HepG2 (cell line): ENCODE data around the gene CLDN9. TPM values are rescaled to one million over a fixed set of nuclear protein-coding genes. Genes with fewer than 3 reads are reported as not detected.
A peak's percentile ranks its signal among the peaks of the same experiment; 100 is the strongest.

Experiments used
- ATF5 ChIP-seq: sonication (generic); formaldehyde crosslinking; IDR thresholded peaks from 2 replicates; pipeline ENCODE4 v1.4.0; 2020; ENCODE audit warnings: mild to moderate bottlenecking, low read depth, missing genetic modification reagents
- HDAC2 ChIP-seq: sonication (generic); formaldehyde crosslinking; IDR thresholded peaks from 2 replicates; pipeline ENCODE4 v1.4.0; 2020; ENCODE audit warnings: missing genetic modification reagents
- HDAC6 ChIP-seq: fragments of 200-600 bp; sonication (generic); IDR thresholded peaks from 2 replicates; pipeline ENCODE4 v1.7.0; 2017; ENCODE audit warnings: mild to moderate bottlenecking, antibody characterized with exemption, low read length, low read depth
- IKZF4 ChIP-seq: sonication (generic); formaldehyde crosslinking; IDR thresholded peaks from 2 replicates; pipeline ENCODE4 v1.5.1; 2020; ENCODE audit warnings: borderline replicate concordance, mild to moderate bottlenecking, low read depth, missing genetic modification reagents; ENCODE audit errors: not compliant biosample characterization
- KDM1A ChIP-seq: IDR thresholded peaks from 2 replicates; pipeline ENCODE4 v1.6.1; 2016; ENCODE audit warnings: missing compliant biosample characterization
- NFIC ChIP-seq: IDR thresholded peaks from 2 replicates; pipeline ENCODE4 v1.6.1; 2012; ENCODE audit warnings: mild to moderate bottlenecking, low read length, inconsistent platforms
- PAWR ChIP-seq: sonication (generic); formaldehyde crosslinking; IDR thresholded peaks from 2 replicates; pipeline ENCODE4 v1.4.0; 2020; ENCODE audit warnings: missing genetic modification reagents, mild to moderate bottlenecking, borderline replicate concordance
- RBM39 ChIP-seq: fragments of 200-400 bp; formaldehyde crosslinking; IDR thresholded peaks from one replicate; pipeline ENCODE4 v1.6.1; 2018; ENCODE audit warnings: antibody characterized with exemption, mild to moderate bottlenecking, low read depth, low read length; ENCODE audit not compliant: poor library complexity, severe bottlenecking
- RFX5 ChIP-seq: IDR thresholded peaks from 2 replicates; pipeline ENCODE4 v1.6.1; 2011; ENCODE audit warnings: low read depth, low read length, improper control_type of control experiment
- RFXANK ChIP-seq: IDR thresholded peaks from 2 replicates; pipeline ENCODE4 v1.6.1; 2016
- SIN3B ChIP-seq: fragments of 150-350 bp; IDR thresholded peaks from 2 replicates; pipeline ENCODE4 v1.6.1; 2014; ENCODE audit warnings: low read length
- SNRNP70 ChIP-seq: fragments of 200-400 bp; formaldehyde crosslinking; IDR thresholded peaks from 2 replicates; pipeline ENCODE4 v1.6.1; 2017; ENCODE audit warnings: mild to moderate bottlenecking, low read depth, low read length, moderate library complexity
- SOX13 ChIP-seq, 3 experiments: fragments of 450-650 bp in 1 of 3; sonication (generic) in 1 of 3; formaldehyde crosslinking in 1 of 3; IDR thresholded peaks in 2 of 3; conservative IDR thresholded peaks in 1 of 3; 2 replicates each; pipeline versions ENCODE4 v1.5.0 to v1.6.1; 2016 to 2020; ENCODE audit warnings: antibody characterized with exemption in 1 of 3, mild to moderate bottlenecking in 1 of 3, missing compliant biosample characterization in 1 of 3, missing genetic modification reagents in 1 of 3, moderate library complexity in 1 of 3
- SP2 ChIP-seq: sonication (generic); formaldehyde crosslinking; IDR thresholded peaks from 2 replicates; pipeline ENCODE4 v1.5.1; 2020; ENCODE audit warnings: mild to moderate bottlenecking, missing genetic modification reagents
- XBP1 ChIP-seq: sonication (generic); formaldehyde crosslinking; IDR thresholded peaks from 2 replicates; pipeline ENCODE4 v1.5.0; 2020; ENCODE audit warnings: missing genetic modification reagents
- ZFP1 ChIP-seq: IDR thresholded peaks from 2 replicates; pipeline ENCODE4 v1.6.1; 2016
- ZNF292 ChIP-seq: sonication (generic); formaldehyde crosslinking; IDR thresholded peaks from 2 replicates; pipeline ENCODE4 v1.8.1; 2022; ENCODE audit warnings: mild to moderate bottlenecking, low read depth, missing genetic modification reagents, borderline replicate concordance
- ZNF33A ChIP-seq: sonication (generic); formaldehyde crosslinking; IDR thresholded peaks from 2 replicates; pipeline ENCODE4 v1.5.1; 2020; ENCODE audit warnings: missing genetic modification reagents, mild to moderate bottlenecking, moderate library complexity, borderline replicate concordance
- ZNF510 ChIP-seq: sonication (generic); formaldehyde crosslinking; IDR thresholded peaks from 2 replicates; pipeline ENCODE4 v1.4.0; 2020; ENCODE audit warnings: low read depth, mild to moderate bottlenecking, missing genetic modification reagents
- ZNF644 ChIP-seq: IDR thresholded peaks from 2 replicates; pipeline ENCODE4 v1.6.1; 2016; ENCODE audit warnings: low read depth
- polyA plus RNA-seq, 8 experiments: library from polyadenylated mRNA; depleted of rRNA in 3 of 8; stranded (reverse) in 7 of 8; unstranded in 1 of 8; fragments of >200 nt; fragmentation: Illumina TruSeq in 4 of 8; extraction: Trizol in 4 of 8; gene quantifications; 2 replicates each; pipeline versions ENCODE4 v1.2.1 to v1.2.3, GENCODE V29; 2011 to 2016; ENCODE audit warnings: low read depth in 4 of 8, missing spikeins in 1 of 8, mixed read lengths in 1 of 8; ENCODE audit not compliant: insufficient read depth in 1 of 8
- total RNA-seq, 5 experiments: library from RNA; depleted of rRNA; stranded (reverse); fragments of >200 nt; fragmentation: Illumina TruSeq; extraction: Trizol; gene quantifications; 2 replicates each; pipeline ENCODE4 v1.2.3, GENCODE V29; 2016; ENCODE audit warnings: low read depth in 1 of 5
- TF ChIP-seq, protein P1 (sequence below): sonication (generic); formaldehyde crosslinking; IDR thresholded peaks from 2 replicates; pipeline ENCODE4 v1.9.0; 2021; ENCODE audit warnings: mild to moderate bottlenecking, missing genetic modification reagents
- TF ChIP-seq, protein P2 (sequence below): sonication (generic); formaldehyde crosslinking; IDR thresholded peaks from 2 replicates; pipeline ENCODE4 v1.8.0; 2022; ENCODE audit warnings: mild to moderate bottlenecking, missing genetic modification reagents, borderline replicate concordance
- TF ChIP-seq, protein P3 (sequence below): sonication (generic); formaldehyde crosslinking; IDR thresholded peaks from 2 replicates; pipeline ENCODE4 v1.4.0; 2020; ENCODE audit warnings: missing genetic modification reagents

The CLDN9 gene
- total and polyA plus RNA-seq, 2 of the 13 experiments (the other 11 are each of a cell fraction or from before 2014, with no cell fraction given) = 0.15 to 0.26 TPM

DNA sequence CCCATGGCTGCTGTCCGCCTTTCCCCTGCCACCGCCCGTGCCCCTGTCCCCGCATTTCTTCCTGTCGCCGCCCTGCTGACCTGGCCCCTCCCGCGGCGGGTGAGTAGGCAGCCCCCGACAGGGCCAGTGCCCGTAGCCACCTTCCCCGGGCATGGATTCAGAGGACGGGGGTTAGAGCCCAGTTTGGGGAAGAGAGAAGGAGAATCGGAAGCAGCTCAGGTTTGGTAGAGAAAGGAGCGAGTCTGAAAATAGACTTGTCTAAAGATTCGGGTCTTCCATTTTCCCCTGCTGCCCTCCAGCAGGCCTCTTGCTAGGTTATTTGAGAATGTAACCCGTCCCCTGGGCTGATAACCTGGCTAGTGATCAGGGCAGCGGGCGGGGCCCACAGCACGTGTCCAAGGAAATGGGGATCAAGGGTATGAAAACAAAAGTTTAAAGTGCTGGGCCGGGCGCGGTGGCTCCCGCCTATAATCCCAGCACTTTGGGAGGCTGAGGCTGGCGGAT lies 7.9 kb upstream of the CLDN9 start (continued):
- TF ChIP-seq, protein P1, sequence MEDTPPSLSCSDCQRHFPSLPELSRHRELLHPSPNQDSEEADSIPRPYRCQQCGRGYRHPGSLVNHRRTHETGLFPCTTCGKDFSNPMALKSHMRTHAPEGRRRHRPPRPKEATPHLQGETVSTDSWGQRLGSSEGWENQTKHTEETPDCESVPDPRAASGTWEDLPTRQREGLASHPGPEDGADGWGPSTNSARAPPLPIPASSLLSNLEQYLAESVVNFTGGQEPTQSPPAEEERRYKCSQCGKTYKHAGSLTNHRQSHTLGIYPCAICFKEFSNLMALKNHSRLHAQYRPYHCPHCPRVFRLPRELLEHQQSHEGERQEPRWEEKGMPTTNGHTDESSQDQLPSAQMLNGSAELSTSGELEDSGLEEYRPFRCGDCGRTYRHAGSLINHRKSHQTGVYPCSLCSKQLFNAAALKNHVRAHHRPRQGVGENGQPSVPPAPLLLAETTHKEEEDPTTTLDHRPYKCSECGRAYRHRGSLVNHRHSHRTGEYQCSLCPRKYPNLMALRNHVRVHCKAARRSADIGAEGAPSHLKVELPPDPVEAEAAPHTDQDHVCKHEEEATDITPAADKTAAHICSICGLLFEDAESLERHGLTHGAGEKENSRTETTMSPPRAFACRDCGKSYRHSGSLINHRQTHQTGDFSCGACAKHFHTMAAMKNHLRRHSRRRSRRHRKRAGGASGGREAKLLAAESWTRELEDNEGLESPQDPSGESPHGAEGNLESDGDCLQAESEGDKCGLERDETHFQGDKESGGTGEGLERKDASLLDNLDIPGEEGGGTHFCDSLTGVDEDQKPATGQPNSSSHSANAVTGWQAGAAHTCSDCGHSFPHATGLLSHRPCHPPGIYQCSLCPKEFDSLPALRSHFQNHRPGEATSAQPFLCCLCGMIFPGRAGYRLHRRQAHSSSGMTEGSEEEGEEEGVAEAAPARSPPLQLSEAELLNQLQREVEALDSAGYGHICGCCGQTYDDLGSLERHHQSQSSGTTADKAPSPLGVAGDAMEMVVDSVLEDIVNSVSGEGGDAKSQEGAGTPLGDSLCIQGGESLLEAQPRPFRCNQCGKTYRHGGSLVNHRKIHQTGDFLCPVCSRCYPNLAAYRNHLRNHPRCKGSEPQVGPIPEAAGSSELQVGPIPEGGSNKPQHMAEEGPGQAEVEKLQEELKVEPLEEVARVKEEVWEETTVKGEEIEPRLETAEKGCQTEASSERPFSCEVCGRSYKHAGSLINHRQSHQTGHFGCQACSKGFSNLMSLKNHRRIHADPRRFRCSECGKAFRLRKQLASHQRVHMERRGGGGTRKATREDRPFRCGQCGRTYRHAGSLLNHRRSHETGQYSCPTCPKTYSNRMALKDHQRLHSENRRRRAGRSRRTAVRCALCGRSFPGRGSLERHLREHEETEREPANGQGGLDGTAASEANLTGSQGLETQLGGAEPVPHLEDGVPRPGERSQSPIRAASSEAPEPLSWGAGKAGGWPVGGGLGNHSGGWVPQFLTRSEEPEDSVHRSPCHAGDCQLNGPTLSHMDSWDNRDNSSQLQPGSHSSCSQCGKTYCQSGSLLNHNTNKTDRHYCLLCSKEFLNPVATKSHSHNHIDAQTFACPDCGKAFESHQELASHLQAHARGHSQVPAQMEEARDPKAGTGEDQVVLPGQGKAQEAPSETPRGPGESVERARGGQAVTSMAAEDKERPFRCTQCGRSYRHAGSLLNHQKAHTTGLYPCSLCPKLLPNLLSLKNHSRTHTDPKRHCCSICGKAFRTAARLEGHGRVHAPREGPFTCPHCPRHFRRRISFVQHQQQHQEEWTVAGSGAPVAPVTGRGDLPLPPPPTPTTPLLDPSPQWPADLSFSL (CRISPR knock-in tag) = no peak
- TF ChIP-seq RFX5 (no peak), XBP1 (no peak), SNRNP70 (no peak), ZNF510 (CRISPR knock-in tag) (no peak), ZNF292 (CRISPR knock-in tag) (no peak), NFIC (no peak), IKZF4 (CRISPR knock-in tag) (no peak), HDAC2 (CRISPR knock-in tag) (peak; percentile 29; the same call in 1 of the 2 replicates), ZNF33A (CRISPR knock-in tag) (no peak), RFXANK (CRISPR knock-in tag) (no peak), PAWR (CRISPR knock-in tag) (no peak), HDAC6 (no peak), ATF5 (CRISPR knock-in tag) (no peak), ZNF644 (no peak), SP2 (CRISPR knock-in tag) (no peak), KDM1A (CRISPR knock-in tag) (no peak), SOX13 (IDR thresholded peaks at IDR 0.05) (no peak), SOX13 (CRISPR knock-in tag; conservative IDR thresholded peaks at IDR 0.05 in 1 of 2, IDR thresholded peaks at IDR 0.05 in 1 of 2) (peak in 1 of 2 experiments; percentile 33; a peak in 1 of 4 replicates), RBM39 (no peak), SIN3B (no peak), ZFP1 (CRISPR knock-in tag) (no peak)
- TF ChIP-seq, protein P2, sequence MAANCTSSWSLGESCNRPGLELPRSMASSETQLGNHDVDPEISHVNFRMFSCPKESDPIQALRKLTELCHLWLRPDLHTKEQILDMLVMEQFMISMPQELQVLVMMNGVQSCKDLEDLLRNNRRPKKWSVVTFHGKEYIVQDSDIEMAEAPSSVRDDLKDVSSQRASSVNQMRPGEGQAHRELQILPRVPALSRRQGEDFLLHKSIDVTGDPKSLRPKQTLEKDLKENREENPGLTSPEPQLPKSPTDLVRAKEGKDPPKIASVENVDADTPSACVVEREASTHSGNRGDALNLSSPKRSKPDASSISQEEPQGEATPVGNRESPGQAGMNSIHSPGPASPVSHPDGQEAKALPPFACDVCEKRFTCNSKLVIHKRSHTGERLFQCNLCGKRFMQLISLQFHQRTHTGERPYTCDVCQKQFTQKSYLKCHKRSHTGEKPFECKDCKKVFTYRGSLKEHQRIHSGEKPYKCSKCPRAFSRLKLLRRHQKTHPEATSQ = no peak
- TF ChIP-seq, protein P3, sequence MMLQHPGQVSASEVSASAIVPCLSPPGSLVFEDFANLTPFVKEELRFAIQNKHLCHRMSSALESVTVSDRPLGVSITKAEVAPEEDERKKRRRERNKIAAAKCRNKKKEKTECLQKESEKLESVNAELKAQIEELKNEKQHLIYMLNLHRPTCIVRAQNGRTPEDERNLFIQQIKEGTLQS (CRISPR knock-in tag) = no peak
